NCI-H510A treated with DMSO at 0.1 percent for 48 hours (cell line): ENCODE measurements around the gene SLC38A9.
A peak's percentile ranks its signal among the peaks of the same experiment; 100 is the strongest.

Experiments
- DNase-seq: peaks from one replicate; lab custom pipeline; 2025; lab: John Stamatoyannopoulos, UW

The SLC38A9 gene

DNA sequence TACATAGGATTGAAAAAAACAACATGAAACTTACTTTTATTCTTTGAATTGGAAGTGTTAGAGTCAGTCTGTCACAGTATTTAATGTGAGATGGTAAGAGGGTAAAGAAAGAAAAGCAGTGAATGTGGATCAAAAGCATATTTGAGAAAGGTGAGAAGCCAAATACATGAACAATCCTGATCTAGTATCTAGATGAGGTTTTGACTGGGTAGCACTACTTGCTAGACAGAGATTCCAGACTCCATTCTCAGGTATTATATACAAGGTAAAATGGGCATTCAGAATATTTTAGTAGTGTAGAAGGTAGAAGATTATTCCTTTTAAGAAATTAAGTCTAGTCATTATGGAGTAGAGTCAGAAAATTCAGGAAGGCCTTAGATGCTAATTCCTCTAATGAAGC, 62.2 kb downstream of the SLC38A9 start:
- DNase-seq: no peak

- no peak for DNase-seq
These were observed 66.8 kb downstream of the SLC38A9 start for GRCh38 chr5:55645304-55645703.

DNA sequence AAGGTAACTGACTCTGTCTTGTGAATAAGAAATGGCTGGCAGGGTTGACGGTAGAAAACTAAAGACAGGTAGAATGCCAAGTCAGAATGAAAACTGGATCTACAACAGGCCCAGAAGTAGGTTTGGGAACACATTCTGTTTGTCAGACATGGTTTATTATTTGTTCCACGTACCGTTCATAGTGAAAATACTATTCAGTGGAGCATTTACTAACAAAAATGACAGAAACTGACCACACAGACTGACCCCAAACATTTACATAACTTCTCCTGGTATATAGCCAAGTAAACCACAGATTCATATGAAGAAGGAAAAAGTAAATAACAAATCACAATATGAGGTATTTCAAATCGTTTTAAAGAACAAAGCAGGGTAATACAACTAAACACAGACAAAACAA, 73.7 kb downstream of the SLC38A9 start:
- no peak for DNase-seq

DNA sequence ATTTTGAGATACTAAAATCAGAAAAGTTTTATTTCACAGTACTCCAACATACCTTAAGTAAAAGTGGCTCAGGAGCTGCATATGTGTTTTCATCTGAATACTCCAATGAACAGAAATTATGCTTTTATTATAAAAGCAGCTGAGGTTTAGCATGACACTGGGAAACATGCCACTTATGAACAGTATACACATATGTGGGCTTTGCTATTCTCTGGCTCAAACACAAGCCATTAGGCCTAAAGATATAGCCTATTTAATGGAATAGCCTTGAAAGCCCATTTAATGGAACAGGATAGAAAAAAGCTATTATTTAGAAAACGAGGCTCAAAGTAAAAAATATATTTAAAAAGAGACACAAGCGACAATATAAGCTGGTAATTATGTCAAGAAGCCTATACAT, 74.1 kb downstream of the SLC38A9 start:
- no peak for DNase-seq

- no peak for DNase-seq
These were observed 75.4 kb downstream of the SLC38A9 start for GRCh38 chr5:55636683-55637082.

- DNase-seq: peak; percentile 59
These were observed 75.9 kb downstream of the SLC38A9 start for GRCh38 chr5:55636177-55636576.

GRCh38 chr5:55634866-55635265, 77.3 kb downstream of the SLC38A9 start:
- DNase-seq: no peak

DNA sequence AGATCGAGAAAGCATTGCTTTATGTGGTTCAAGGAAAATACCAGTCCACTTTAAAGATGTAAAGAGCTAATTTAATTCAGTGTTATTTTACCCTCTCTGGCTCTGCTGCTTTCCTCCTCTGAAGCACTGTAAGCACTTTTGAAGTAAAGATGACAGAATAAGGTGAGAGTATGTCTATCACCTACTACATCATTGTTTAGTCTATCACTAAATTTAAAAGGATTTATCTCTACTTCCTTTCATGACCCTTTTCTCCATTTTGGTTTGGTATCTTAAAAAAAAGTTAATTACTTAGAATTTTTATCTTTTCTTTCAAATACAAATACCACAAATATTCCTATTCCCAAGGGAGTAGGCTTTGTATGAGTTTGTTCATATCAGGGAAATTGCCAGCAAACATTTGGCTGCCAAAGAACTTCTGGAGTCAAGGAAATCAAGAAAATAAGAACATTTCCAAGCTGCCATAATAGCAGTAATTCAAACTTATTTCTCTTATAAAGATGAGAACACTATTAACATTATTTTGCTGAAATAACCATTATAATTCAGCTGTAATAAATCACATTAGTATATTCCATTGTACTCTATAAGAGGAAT, 77.8 kb downstream of the SLC38A9 start:
- DNase-seq: no peak

DNA sequence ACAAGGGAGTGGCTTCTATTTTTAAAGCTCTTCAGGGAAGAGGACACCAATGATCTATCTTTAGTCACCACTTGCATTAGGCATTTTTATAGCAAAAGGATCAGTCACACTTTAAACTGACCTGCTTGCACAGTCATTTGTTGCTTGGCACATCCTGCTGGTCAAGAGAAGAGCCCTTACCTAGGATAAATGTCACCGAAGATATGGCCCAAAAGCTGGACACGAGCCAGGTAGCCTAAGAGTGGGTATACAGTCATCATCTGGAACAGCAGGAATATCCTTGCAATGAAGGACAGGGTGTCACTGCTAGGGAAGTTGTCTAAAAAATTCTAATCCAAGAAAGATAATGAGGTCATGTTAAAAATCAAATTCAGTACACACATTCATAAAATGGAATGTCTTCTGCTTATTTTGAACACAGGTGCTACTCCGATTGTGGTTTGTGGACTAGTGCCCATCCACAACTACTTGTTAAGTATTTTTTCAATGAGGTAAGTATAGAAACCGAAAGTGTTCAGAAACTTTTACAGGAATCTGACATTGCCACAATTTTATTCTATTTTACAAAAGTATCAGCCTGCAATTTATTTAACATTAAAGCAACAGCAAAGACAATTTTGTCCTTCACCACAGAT, 78.4 kb downstream of the SLC38A9 start:
- DNase-seq: peak; percentile 51

DNA sequence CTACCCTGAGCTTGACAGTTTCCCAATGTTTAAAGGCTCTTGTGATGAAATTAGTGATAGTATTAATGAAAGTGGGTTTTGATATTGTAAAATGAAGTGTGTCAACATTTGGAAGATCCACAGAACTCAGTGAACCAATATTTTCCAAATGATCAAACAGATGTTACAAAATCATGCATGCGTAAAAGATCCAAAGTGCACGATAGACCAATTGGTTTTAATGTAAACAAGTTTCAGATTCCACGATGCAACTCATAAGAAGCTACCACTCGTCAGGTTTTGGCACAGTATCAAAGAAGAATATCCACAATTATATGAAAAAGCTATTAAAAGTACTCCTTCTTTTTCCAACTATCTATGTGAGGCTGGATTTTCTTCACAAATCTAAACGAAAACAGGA, 82.3 kb downstream of the SLC38A9 start:
- no peak for DNase-seq

DNA sequence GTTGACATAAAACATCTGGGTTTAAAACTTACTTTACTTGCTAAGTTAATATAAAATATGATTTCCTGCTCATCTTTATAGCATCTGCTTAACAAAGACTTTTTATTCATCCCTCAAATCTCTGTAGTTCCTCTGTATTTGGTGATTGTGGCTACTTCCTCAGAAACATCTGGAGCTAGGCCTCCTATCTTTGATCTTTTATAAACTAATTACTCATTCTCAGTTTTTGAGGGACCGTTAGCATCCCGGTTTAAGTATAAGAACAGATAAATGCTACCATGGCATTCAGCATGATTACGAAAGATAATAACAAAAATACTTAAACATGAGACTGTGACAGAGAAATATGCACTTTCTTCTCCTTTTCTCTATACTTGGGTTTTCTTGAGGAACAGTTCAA, 85.3 kb downstream of the SLC38A9 start:
- DNase-seq: no peak

GRCh38 chr5:55625913-55626312, 86.2 kb downstream of the SLC38A9 start:
- no peak for DNase-seq

DNA sequence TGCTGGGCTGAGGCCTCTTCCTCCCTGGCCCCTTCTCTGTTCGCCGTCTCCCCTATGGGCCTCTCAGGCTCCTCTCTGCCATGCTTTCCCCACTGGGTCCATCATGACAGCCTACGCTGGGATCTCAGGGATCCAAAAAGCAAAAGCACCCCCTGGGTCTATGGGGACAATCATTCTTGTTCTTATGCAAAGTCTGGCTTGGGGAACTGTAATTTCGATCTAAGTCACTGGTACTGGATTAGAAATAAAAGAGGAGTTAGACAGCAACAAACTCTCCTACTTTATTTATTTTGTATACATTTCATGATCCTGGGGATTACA, 86.6 kb downstream of the SLC38A9 start:
- DNase-seq: no peak

- no peak for DNase-seq
These were observed 87.1 kb downstream of the SLC38A9 start for GRCh38 chr5:55624841-55625588.

- no peak for DNase-seq
These were observed 88.3 kb downstream of the SLC38A9 start for GRCh38 chr5:55623789-55624188.

GRCh38 chr5:55622460-55622859, 89.7 kb downstream of the SLC38A9 start:
- DNase-seq: no peak

DNA sequence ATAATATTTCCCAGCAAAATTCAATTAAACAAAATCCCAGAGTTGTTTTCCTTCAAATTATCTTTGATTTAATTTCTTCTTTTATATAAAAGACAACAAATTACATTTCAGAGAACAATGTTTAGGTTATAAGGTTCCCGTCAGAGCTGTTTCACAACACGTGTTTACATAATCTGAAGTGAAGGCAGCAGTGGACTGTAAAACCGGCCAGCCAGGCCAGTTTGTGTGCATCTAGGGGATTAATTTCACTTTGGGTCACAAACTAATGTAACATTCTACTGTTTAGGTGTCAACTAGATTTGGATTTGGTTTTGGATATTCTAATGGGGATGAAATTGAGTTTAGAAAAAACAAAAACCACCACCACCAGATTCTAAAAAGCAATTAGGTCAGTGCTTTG, 90.9 kb downstream of the SLC38A9 start:
- no peak for DNase-seq

DNA sequence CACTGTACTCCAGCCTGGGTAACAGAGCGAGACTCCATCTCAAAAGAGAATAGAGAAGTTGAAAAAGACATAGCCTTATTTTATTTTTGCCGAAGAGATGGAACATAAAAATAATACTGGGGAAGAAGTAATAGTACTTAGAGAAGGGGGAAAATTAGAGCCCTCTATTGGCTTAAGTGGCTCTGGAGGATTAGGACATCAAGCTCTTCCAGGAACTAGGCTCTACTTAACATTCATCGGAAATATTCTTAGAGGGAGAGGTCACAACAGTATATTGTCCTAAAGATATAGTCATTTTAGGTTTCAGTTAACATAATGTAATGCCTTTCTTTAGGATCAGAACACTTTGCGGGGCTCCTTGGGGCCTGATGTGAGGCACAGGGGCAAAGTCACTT, 91.4 kb downstream of the SLC38A9 start:
- DNase-seq: no peak

- DNase-seq: no peak
These were observed 91.9 kb downstream of the SLC38A9 start for GRCh38 chr5:55620009-55620765.

DNA sequence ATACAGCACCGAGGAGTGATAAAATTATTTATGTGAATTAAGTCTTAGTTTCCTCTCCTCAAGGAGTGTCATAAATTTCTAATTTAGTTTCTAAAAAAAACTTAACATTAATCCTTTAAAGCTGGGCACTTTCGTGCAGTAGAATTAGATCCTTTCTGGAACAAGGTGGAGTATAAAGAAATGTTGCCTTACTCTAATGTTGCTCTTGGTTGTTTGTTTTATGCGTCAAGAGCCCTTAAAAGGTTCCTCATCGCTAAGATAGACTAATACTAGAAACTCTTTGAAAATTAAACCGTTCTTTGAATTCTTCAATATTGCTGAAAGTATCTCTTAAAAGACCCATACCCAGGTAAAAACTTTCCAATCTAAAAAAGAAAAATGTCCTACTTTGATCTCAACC, 93.8 kb downstream of the SLC38A9 start:
- no peak for DNase-seq

DNA sequence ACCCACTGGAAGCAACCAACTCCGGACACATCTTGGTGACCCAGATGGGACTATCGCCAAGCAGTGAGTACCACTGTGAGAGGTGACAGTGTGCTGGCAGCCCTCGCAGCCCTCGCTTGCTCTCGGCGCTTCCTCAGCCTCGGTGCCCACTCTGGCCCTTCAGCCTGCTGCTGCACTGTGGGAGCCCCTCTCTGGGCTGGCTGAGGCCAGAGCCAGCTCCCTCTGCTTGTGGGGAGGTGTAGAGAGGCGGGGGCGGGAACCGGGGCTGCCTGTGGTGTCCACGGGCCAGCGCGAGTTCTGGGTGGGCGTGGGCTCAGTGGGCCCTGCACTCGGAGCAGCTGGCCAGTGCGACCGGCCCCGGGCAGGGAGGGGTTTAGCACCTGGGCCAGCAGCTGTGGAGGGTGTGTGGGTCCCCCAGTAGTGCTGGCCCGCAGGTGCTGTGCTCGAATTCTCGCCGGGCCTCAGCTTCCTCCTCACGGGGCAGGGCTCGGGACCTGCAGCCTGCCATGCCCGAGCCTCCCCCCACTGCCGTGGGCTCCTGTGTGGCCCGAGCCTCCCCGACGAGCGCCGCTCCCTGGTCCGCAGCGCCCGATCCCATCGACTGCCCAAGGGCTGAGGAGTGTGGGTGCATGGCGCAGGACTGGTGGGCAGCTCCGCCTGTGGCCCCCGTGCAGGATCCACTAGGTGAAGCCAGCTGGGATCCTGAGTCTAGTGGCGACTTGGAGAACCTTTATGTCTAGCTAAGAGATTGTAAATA, 98.8 kb downstream of the SLC38A9 start:
- no peak for DNase-seq

- no peak for DNase-seq
These were observed 101.6 kb downstream of the SLC38A9 start for GRCh38 chr5:55610542-55610941.
